ENCODE results near the gene DMD. TPM values are rescaled to one million over a fixed set of nuclear protein-coding genes. Genes with fewer than 3 reads are reported as not detected.

DMD gene
- total RNA-seq, 2 experiments from 2014 or later, result 0.27 to 0.49 TPM

DNA sequence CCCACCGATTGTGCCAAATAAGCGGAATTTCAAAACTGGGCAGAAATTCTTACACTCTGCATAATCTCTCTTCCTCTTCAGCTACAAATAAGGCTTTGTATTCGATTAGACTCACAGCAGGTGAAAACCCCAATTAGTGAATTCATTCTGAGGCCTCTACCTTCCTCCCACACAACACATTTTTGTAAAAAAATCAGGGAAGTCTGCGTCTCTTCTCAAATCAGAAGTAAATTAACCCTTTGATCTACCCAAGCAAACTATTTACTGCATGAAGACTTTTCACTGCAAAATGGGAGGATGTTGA is 1938.9 kb downstream of the DMD start:
- ChIA-PET CTCF (no interaction called here), POLR2A (no interaction called here)
- DNase-seq (no peak), ATAC-seq (no peak)
- no peaks in the 10 kb centered on the region for H3K36me3 Mint-ChIP-seq (ENCODE audit: low read depth)
- peaks cover 4% of the 10 kb centered on the region for H3K27me3 Mint-ChIP-seq
- H3K4me3 Mint-ChIP-seq, result no peak overlapping the region
- TF ChIP-seq, protein P1, sequence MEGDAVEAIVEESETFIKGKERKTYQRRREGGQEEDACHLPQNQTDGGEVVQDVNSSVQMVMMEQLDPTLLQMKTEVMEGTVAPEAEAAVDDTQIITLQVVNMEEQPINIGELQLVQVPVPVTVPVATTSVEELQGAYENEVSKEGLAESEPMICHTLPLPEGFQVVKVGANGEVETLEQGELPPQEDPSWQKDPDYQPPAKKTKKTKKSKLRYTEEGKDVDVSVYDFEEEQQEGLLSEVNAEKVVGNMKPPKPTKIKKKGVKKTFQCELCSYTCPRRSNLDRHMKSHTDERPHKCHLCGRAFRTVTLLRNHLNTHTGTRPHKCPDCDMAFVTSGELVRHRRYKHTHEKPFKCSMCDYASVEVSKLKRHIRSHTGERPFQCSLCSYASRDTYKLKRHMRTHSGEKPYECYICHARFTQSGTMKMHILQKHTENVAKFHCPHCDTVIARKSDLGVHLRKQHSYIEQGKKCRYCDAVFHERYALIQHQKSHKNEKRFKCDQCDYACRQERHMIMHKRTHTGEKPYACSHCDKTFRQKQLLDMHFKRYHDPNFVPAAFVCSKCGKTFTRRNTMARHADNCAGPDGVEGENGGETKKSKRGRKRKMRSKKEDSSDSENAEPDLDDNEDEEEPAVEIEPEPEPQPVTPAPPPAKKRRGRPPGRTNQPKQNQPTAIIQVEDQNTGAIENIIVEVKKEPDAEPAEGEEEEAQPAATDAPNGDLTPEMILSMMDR (IDR thresholded peaks at IDR 0.05), result no peak
- intact Hi-C loops (cut with micrococcal nuclease), result no loop called here
- H3K27ac Mint-ChIP-seq, result no peak overlapping the region
- no peaks in the 10 kb centered on the region for H3K4me1 Mint-ChIP-seq (ENCODE audit: low read depth)
- no peaks in the 10 kb centered on the region for H3K9me3 Mint-ChIP-seq

- no peak for ATAC-seq
- no peak for DNase-seq
- POLR2A ChIA-PET, result no interaction called here
- H3K27ac Mint-ChIP-seq, result no peak overlapping the region
- CTCF ChIA-PET, result no interaction called here
- peaks cover 5% of the 10 kb centered on the region for H3K27me3 Mint-ChIP-seq
- H3K4me1 Mint-ChIP-seq (ENCODE audit: low read depth), result no peaks in the 10 kb centered on the region
- intact Hi-C loops (cut with micrococcal nuclease), result no loop called here
- H3K36me3 Mint-ChIP-seq (ENCODE audit: low read depth), result no peaks in the 10 kb centered on the region
- no peak overlapping the region for H3K4me3 Mint-ChIP-seq
- TF ChIP-seq, protein P1 (IDR thresholded peaks at IDR 0.05), result no peak
- no peaks in the 10 kb centered on the region for H3K9me3 Mint-ChIP-seq
Observed at GRCh38 chrX:31271615-31272471, 1939.5 kb downstream of the DMD start.

DNA sequence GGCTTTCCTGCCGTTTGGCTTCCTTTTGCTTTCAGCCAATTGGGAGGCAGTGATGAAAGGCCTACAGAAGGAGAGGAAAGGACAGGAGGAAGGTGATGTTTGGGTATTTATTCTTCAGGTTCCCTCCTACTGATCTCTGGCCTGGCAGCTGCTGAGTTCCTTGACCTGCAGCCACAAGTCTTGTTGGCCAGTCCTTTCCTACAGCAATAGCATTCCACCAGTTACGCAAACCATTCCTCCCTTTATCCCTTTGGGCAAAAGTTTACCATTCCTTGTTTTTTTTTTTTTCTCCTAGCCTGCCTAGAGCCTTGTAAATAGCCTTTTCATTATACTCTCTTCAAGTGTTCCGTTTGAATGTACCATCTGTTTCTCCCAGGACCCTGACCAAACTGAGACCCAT is 1941.4 kb downstream of the DMD start:
- ChIA-PET CTCF (no interaction called here), POLR2A (no interaction called here)
- Mint-ChIP-seq H3K4me3 (no peak overlapping the region), H3K36me3 (ENCODE audit: low read depth) (no peaks in the 10 kb centered on the region), H3K4me1 (ENCODE audit: low read depth) (peaks cover 2% of the 10 kb centered on the region), H3K9me3 (no peaks in the 10 kb centered on the region), H3K27ac (no peak overlapping the region), H3K27me3 (peaks cover 14% of the 10 kb centered on the region)
- TF ChIP-seq, protein P1 (IDR thresholded peaks at IDR 0.05), result no peak
- DNase-seq, result no peak
- intact Hi-C loops (cut with micrococcal nuclease), result no loop called here
- ATAC-seq, result no peak

- TF ChIP-seq, protein P1 (IDR thresholded peaks at IDR 0.05), result no peak
- H3K27me3 Mint-ChIP-seq, result peaks cover 19% of the 10 kb centered on the region
- no peak overlapping the region for H3K27ac Mint-ChIP-seq
- no peaks in the 10 kb centered on the region for H3K9me3 Mint-ChIP-seq
- POLR2A ChIA-PET, result no interaction called here
- intact Hi-C loops (cut with micrococcal nuclease), result no loop called here
- CTCF ChIA-PET, result no interaction called here
- no peaks in the 10 kb centered on the region for H3K36me3 Mint-ChIP-seq (ENCODE audit: low read depth)
- ATAC-seq (no peak), DNase-seq (no peak)
- peaks cover 2% of the 10 kb centered on the region for H3K4me1 Mint-ChIP-seq (ENCODE audit: low read depth)
- H3K4me3 Mint-ChIP-seq, result no peak overlapping the region
Observed at GRCh38 chrX:31268359-31268758, 1943.0 kb downstream of the DMD start.

- ChIA-PET POLR2A (no interaction called here), CTCF (interaction anchor here (1.4 kb wide), 1 partner anchor 228 kb away, joined by 4 read pairs; no protein-coding TSS in a partner anchor)
- TF ChIP-seq, protein P1 (IDR thresholded peaks at IDR 0.05), result no peak
- no peaks in the 10 kb centered on the region for H3K36me3 Mint-ChIP-seq (ENCODE audit: low read depth)
- DNase-seq (no peak), ATAC-seq (peak; percentile 30)
- H3K27me3 Mint-ChIP-seq, result peaks cover 19% of the 10 kb centered on the region
- H3K4me1 Mint-ChIP-seq (ENCODE audit: low read depth), result peaks cover 2% of the 10 kb centered on the region
- H3K4me3 Mint-ChIP-seq, result no peak overlapping the region
- no peak overlapping the region for H3K27ac Mint-ChIP-seq
- H3K9me3 Mint-ChIP-seq, result no peaks in the 10 kb centered on the region
- intact Hi-C loops (cut with micrococcal nuclease), result no loop called here
Observed at GRCh38 chrX:31266203-31267076, 1944.9 kb downstream of the DMD start.
